Measurements from ENCODE around the gene AP2A1. TPM values are rescaled to one million over a fixed set of nuclear protein-coding genes. Genes with fewer than 3 reads are reported as not detected.

The AP2A1 gene
- total RNA-seq, 6 donors from 2014 or later = 46.0 to 113 (median 77.6) TPM

- Histone ChIP-seq H3K9me3 (no peaks in the 10 kb centered on the region), H3K36me3 (peaks cover 28 to 92% (median 74%) of the 10 kb centered on the region in 4 donors), H3K4me3 (no peak overlapping the region), H3K27me3 (no peaks in the 10 kb centered on the region), H3K4me1 (no peaks in the 10 kb centered on the region), H3K27ac (peak overlapping the region in 2 of 4 donors; percentile 1 to 33)
- no peak for DNase-seq
- TF ChIP-seq POLR2AphosphoS5 (IDR thresholded peaks at IDR 0.05) (no peak), POLR2A (IDR thresholded peaks at IDR 0.05) (no peak), CTCF (IDR thresholded peaks at IDR 0.05) (no peak), EP300 (IDR thresholded peaks at IDR 0.05) (no peak)
- 94 to 97% methylated on average over 10 to 24 of the region's 26 CpGs for WGBS, 2 donors
- no peak for ATAC-seq (ENCODE audit: low FRiP score in 2 of 2)
Measured at GRCh38 chr19:49791776-49792445, 25.1 kb downstream of the AP2A1 start.

- ATAC-seq (ENCODE audit: low FRiP score in 2 of 2) (no peak), DNase-seq (no peak)
- H3K4me3 ChIP-seq = no peak overlapping the region
- no peak for TF ChIP-seq CTCF (IDR thresholded peaks at IDR 0.05)
- no peak for TF ChIP-seq POLR2A (IDR thresholded peaks at IDR 0.05)
- no peak for TF ChIP-seq POLR2AphosphoS5 (IDR thresholded peaks at IDR 0.05)
- no peak for TF ChIP-seq EP300 (IDR thresholded peaks at IDR 0.05)
- WGBS, 2 donors = 97 to 99% methylated on average over 21 to 22 of the region's 22 CpGs
- no peaks in the 10 kb centered on the region for H3K9me3 ChIP-seq
- H3K27me3 ChIP-seq = no peaks in the 10 kb centered on the region
- H3K27ac ChIP-seq = no peak overlapping the region
- H3K36me3 ChIP-seq = peaks cover 32 to 96% (median 79%) of the 10 kb centered on the region in 4 donors
- H3K4me1 ChIP-seq = no peaks in the 10 kb centered on the region
Measured at GRCh38 chr19:49792829-49793560, 26.2 kb downstream of the AP2A1 start.

GRCh38 chr19:49793561-49793840, 26.7 kb downstream of the AP2A1 start:
- 84 to 93% methylated on average over 6 of the region's 6 CpGs for WGBS, 2 donors
- Histone ChIP-seq H3K36me3 (peaks cover 33 to 96% (median 81%) of the 10 kb centered on the region in 4 donors), H3K27ac (no peak overlapping the region), H3K27me3 (no peaks in the 10 kb centered on the region), H3K4me1 (no peaks in the 10 kb centered on the region), H3K4me3 (no peak overlapping the region), H3K9me3 (no peaks in the 10 kb centered on the region)
- ATAC-seq (ENCODE audit: low FRiP score in 2 of 2) (no peak), DNase-seq (no peak)
- TF ChIP-seq CTCF (IDR thresholded peaks at IDR 0.05) = no peak
- TF ChIP-seq POLR2A (IDR thresholded peaks at IDR 0.05) = no peak

- no peak for ATAC-seq (ENCODE audit: low FRiP score in 2 of 2)
- H3K36me3 ChIP-seq = peaks cover 40 to 100% (median 89%) of the 10 kb centered on the region in 4 donors
- TF ChIP-seq POLR2A (IDR thresholded peaks at IDR 0.05) (no peak), POLR2AphosphoS5 (IDR thresholded peaks at IDR 0.05) (no peak), EP300 (IDR thresholded peaks at IDR 0.05) (no peak), CTCF (IDR thresholded peaks at IDR 0.05) (no peak)
- no peaks in the 10 kb centered on the region for H3K9me3 ChIP-seq
- no peaks in the 10 kb centered on the region for H3K27me3 ChIP-seq
- WGBS, 2 donors = 96 to 98% methylated on average over 7 to 20 of the region's 20 CpGs
- no peaks in the 10 kb centered on the region for H3K4me1 ChIP-seq
- H3K4me3 ChIP-seq = no peak overlapping the region
- DNase-seq = no peak
- H3K27ac ChIP-seq = no peak overlapping the region
Measured at GRCh38 chr19:49795615-49796014, 28.8 kb downstream of the AP2A1 start.
